GM18499 (cell line): ENCODE results near the gene PON2.

Experiments used
- ATAC-seq: cut with Tn5 transposase; IDR thresholded peaks from one replicate; pipeline ENCODE4 v1.9.1; 2021; ENCODE audit warnings: moderate number of reproducible peaks; ENCODE audit not compliant: insufficient read depth, unreplicated experiment

PON2 gene

GRCh38 chr7:95446618-95447017 is 11.8 kb upstream of the PON2 start:
- no peak for ATAC-seq

- ATAC-seq = no peak
Measured at GRCh38 chr7:95444796-95445195, 10.0 kb upstream of the PON2 start.

- ATAC-seq = no peak
Measured at GRCh38 chr7:95441042-95441823, 6.4 kb upstream of the PON2 start.

GRCh38 chr7:95440394-95441038 is 5.7 kb upstream of the PON2 start:
- ATAC-seq = no peak

GRCh38 chr7:95436407-95436806 is 1.6 kb upstream of the PON2 start:
- no peak for ATAC-seq

GRCh38 chr7:95435422-95435780 is 573 bp upstream of the PON2 start:
- no peak for ATAC-seq

- ATAC-seq = no peak
Measured at GRCh38 chr7:95433952-95434556, 774 bp downstream of the PON2 start.

- ATAC-seq = no peak
Measured at GRCh38 chr7:95433129-95433528, 1.7 kb downstream of the PON2 start.

GRCh38 chr7:95432606-95433005 is 2.2 kb downstream of the PON2 start:
- ATAC-seq = no peak

GRCh38 chr7:95430864-95431263 is 4.0 kb downstream of the PON2 start:
- no peak for ATAC-seq

GRCh38 chr7:95429241-95429990 is 5.4 kb downstream of the PON2 start:
- ATAC-seq = no peak

GRCh38 chr7:95427914-95428516 is 6.8 kb downstream of the PON2 start:
- ATAC-seq = no peak

GRCh38 chr7:95427166-95427565 is 7.7 kb downstream of the PON2 start:
- ATAC-seq = no peak

GRCh38 chr7:95425694-95426093 is 9.1 kb downstream of the PON2 start:
- ATAC-seq = no peak

- ATAC-seq = no peak
Measured at GRCh38 chr7:95424716-95425115, 10.1 kb downstream of the PON2 start.

- ATAC-seq = no peak
Measured at GRCh38 chr7:95421847-95422444, 12.9 kb downstream of the PON2 start.

GRCh38 chr7:95421000-95421846 is 13.6 kb downstream of the PON2 start:
- ATAC-seq = no peak

- ATAC-seq = no peak
Measured at GRCh38 chr7:95412075-95412474, 22.8 kb downstream of the PON2 start.

- no peak for ATAC-seq
Measured at GRCh38 chr7:95411666-95412065, 23.2 kb downstream of the PON2 start.
